Neutrophil (primary cell): Measurements from ENCODE around the gene RUVBL2.
"Not testable (repeated sequence)": the region's sequence is repeated elsewhere in the genome, so short reads cannot be mapped to it uniquely, and the experiment has no call there.

ENCODE experiments used
- H3K27ac ChIP-seq: fragments of 200-600 bp; sonication (generic); 2 replicates; pipeline ENCODE4 v1.5.1; 2016; ENCODE audit warnings: mild to moderate bottlenecking, moderate library complexity
- H3K27me3 ChIP-seq: fragments of 200-600 bp; sonication (generic); 2 replicates; pipeline ENCODE4 v1.6.0; 2016; ENCODE audit warnings: mild to moderate bottlenecking
- H3K36me3 ChIP-seq: fragments of 200-600 bp; sonication (generic); 2 replicates; pipeline ENCODE4 v1.5.1; 2017
- H3K4me1 ChIP-seq, 2 experiments: fragments of 200-600 bp in 1 of 2; sonication (generic) in 1 of 2; 1 replicate in 1 of 2; 2 replicates in 1 of 2; pipeline versions ENCODE4 v1.5.1 to v1.6.1; 2013 to 2016; ENCODE audit warnings: low read depth in 1 of 2, low read length in 1 of 2, mild to moderate bottlenecking in 1 of 2, moderate library complexity in 1 of 2; ENCODE audit not compliant: control insufficient read depth in 1 of 2, insufficient read depth in 1 of 2
- H3K4me3 ChIP-seq, 2 experiments: fragments of 200-600 bp in 1 of 2; sonication (generic) in 1 of 2; 1 replicate in 1 of 2; 2 replicates in 1 of 2; pipeline ENCODE4 v1.5.1; 2013 to 2016; ENCODE audit warnings: low read depth in 1 of 2, low read length in 1 of 2, mild to moderate bottlenecking in 1 of 2, moderate library complexity in 1 of 2
- H3K9me3 ChIP-seq: fragments of 200-600 bp; sonication (generic); 2 replicates; pipeline ENCODE4 v1.5.1; 2016
- CTCF ChIP-seq: fragments of 200-600 bp; sonication (generic); IDR thresholded peaks from 2 replicates; pipeline ENCODE4 v1.5.1; 2016; ENCODE audit warnings: antibody characterized with exemption

RUVBL2 gene

DNA sequence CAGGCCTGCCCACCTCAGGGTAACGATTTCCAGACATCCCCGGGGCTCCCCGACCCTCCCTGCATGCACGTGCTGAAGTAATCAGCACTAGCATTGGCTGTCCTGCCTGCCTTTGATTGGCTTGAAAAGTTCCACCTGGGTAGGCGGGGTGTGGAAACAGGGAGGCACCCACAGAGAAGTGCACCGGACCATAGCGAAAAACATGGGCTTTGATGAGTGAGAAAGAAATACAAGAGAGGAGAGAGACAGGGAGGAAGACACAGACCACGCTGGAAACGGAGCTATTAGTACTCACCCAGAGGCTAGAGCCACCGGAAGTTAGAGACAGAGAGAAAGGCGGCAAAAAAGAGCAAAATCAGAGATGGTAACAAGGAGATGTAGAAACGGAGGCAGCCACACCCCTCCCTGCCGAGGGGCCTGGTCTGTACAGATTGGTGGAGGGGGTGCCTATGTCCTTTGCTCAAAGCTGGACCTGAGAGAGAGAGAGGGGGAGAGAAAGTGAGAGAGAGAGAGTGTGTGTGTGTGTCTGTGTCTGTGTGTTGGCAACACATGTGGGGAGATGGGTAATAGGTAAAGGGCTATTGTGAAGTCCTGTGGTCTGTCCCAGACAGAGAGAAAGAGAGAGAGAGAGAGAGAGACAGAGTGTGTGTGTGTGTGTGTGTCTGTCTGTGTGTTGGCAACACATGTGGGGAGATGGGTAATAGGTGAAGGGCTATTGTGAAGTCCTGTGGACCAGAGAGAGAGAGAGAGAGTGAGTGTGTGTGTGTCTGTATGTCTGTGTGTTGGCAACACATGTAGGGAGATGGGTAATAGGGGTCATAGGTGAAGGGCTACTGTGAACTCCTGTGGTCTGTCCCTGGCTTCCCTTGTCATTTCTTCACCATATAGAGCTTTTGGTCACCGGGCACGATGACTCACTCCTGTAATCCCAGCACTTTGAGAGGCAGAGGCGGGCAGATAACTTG lies 27.5 kb downstream of the RUVBL2 start:
- Histone ChIP-seq H3K27ac (no peak overlapping the region), H3K4me3 (no peak overlapping the region), H3K27me3 (peaks cover 57% of the 10 kb centered on the region), H3K36me3 (peaks cover 1% of the 10 kb centered on the region), H3K9me3 (no peaks in the 10 kb centered on the region), H3K4me1 (peaks cover 23% of the 10 kb centered on the region in 2 experiments)
- no peak for TF ChIP-seq CTCF

- no peaks in the 10 kb centered on the region for H3K36me3 ChIP-seq
- no peak overlapping the region for H3K4me3 ChIP-seq
- H3K27ac ChIP-seq = no peak overlapping the region
- H3K27me3 ChIP-seq = peaks cover 55% of the 10 kb centered on the region
- H3K9me3 ChIP-seq = no peaks in the 10 kb centered on the region
- H3K4me1 ChIP-seq = peaks cover 23% of the 10 kb centered on the region in 2 experiments
- TF ChIP-seq CTCF = no peak
Measured at GRCh38 chr19:49022116-49022515, 28.4 kb downstream of the RUVBL2 start.

DNA sequence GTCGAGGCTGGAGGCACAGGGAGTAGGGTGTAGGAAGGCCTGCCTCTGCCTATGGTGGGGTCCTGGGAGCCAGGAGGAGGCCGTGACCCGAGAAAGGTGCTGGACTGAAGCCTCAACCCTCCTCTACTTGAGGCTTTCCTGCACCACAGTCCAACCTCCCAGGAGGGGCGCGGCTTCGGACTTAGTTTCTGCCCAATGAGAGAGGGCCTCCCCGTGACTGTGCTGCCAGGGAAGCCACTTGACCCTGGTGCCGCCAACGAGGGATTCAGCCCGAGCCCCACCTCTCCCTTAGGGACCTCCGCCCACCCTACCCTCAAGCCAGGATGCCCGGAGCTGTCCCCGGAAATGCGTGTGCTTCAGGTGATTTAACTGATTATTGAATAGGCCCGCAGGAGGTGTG lies 30.5 kb downstream of the RUVBL2 start, which contains the start of gene CGB3:
Gene CGB3, minus strand, starts transcription at position 101 of the 400 bp plus-strand sequence. CDS start 362 bp downstream, outside the sequence.
- H3K36me3 ChIP-seq, H3K4me1 ChIP-seq, H3K4me3 ChIP-seq: not testable (repeated sequence)

DNA sequence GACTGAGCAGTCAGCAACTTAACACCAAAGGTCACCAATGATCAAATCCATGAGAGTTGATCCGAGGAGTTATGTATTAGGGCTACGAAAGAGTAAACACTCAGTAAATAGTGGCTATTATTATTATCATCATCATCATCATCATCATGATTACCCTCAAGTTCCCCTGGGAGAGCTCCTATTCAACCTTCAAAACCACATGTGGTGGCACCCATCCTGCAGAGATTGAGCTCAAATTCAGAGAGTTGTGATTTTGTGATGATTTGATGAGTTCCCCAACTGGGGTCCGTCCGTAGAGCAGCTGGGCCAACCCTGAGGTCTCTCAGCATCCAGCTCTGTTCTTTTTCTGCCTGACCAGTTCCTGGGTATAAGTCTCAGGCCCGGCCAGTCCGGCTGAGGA lies 31.4 kb downstream of the RUVBL2 start:
- H3K36me3 ChIP-seq, H3K27ac ChIP-seq, H3K9me3 ChIP-seq, H3K4me1 ChIP-seq, H3K4me3 ChIP-seq: not testable (repeated sequence)
- H3K27me3 ChIP-seq = peaks cover 26% of the 10 kb centered on the region

More for the DNA sequence above, 30.5 kb downstream of the RUVBL2 start, which contains the start of gene CGB3:
- not testable (repeated sequence) for H3K27ac ChIP-seq, H3K9me3 ChIP-seq
- H3K27me3 ChIP-seq = peaks cover 34% of the 10 kb centered on the region

GRCh38 chr19:49025599-49025998 lies 31.9 kb downstream of the RUVBL2 start:
- H3K4me1 ChIP-seq, H3K9me3 ChIP-seq, H3K4me3 ChIP-seq, H3K36me3 ChIP-seq, H3K27ac ChIP-seq: not testable (repeated sequence)
- peaks cover 20% of the 10 kb centered on the region for H3K27me3 ChIP-seq

GRCh38 chr19:49028686-49029085 lies 35.0 kb downstream of the RUVBL2 start:
- H3K9me3 ChIP-seq, H3K4me3 ChIP-seq, H3K4me1 ChIP-seq, H3K36me3 ChIP-seq, H3K27me3 ChIP-seq, H3K27ac ChIP-seq: not testable (repeated sequence)

DNA sequence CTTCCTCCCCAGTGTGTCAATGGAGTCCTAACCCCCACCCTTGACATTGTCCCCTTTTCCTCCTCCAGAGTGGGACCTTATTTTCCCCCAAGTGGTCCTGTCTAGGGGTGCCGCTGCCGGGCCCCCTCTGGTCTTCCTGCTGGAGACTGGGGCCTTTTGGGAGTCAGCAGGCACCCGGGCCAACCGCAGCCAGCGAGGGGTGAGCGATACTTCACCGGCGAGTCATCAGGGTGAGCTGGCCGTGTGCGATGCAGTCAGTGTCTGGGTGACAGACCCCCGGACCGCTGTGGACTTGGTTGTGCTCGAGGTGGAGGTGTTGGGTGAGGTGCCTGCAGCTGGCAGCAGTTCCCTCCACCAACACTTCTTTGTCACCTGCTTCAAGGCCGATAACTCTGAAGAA lies 36.1 kb downstream of the RUVBL2 start:
- H3K36me3 ChIP-seq, H3K9me3 ChIP-seq, H3K27me3 ChIP-seq, H3K4me3 ChIP-seq, H3K27ac ChIP-seq, H3K4me1 ChIP-seq: not testable (repeated sequence)

DNA sequence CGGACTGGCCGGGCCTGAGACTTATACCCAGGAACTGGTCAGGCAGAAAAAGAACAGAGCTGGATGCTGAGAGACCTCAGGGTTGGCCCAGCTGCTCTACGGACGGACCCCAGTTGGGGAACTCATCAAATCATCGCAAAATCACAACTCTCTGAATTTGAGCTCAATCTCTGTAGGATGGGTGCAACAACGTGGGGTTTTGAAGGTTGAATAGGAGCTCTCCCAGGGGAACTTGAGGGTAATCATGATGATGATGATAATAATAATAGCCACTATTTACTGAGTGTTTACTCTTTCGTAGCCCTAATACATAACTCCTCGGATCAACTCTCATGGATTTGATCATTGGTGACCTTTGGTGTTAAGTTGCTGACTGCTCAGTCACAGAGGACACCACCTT lies 36.6 kb downstream of the RUVBL2 start:
- H3K9me3 ChIP-seq, H3K27me3 ChIP-seq, H3K36me3 ChIP-seq, H3K4me1 ChIP-seq, H3K4me3 ChIP-seq, H3K27ac ChIP-seq: not testable (repeated sequence)

DNA sequence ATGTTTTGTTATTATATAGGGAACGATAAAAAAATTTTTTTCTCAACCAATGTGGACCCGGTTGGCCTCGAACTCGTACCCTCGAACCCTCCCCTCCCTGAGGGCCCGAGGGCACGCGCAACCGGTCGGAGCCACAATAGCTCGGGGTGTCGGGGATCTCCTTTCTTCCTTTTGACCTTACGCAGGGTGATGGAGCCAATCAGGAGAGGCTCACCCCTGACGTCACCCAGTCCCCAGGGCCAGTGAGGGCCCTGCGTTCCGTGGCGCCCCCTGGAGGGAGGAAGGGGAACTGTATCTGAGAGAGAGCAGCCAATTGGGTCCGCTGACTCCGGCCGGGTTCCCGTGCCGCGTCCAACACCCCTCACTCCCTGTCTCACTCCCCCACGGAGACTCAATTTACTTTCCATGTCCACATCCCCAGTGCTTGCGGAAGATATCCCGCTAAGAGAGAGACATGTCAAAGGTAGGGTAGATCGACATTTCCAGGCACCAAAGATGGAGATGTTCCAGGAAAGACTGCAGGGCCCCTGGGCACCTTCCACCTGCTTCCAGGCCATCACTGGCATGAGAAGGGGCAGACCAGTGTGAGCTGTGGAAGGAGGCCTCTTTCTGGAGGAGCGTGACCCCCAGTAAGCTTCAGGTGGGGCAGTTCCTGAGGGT lies 38.1 kb downstream of the RUVBL2 start, which contains the start of gene CGB2:
Gene CGB2, plus strand, starts transcription at position 249 of the 660 bp plus-strand sequence. Its CDS starts 206 bp downstream, at position 455.
- H3K27me3 ChIP-seq, H3K9me3 ChIP-seq: not testable (repeated sequence)

DNA sequence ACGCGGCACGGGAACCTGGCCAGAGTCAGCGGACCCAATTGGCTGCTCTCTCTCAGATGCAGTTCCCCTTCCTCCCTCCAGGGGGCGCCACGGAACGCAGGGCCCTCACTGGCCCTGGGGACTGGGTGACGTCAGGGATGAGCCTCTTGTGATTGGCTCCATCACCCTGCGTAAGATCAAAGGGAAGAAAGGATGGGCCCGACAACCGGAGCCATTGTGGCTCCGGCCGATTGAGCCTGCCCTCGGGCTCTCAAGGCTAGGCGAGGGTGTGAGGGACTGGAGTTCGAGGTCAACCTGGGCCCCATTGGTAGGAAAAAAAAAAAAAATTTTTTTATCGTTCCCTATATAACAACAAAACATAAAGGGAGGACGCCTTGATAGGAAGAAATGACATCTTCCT lies 43.1 kb downstream of the RUVBL2 start, which contains the start of gene CGB1:
Gene CGB1, minus strand, starts transcription at position 81 of the 400 bp plus-strand sequence. CDS start 184 bp downstream, outside the sequence.
- H3K4me1 ChIP-seq, H3K27ac ChIP-seq, H3K27me3 ChIP-seq: not testable (repeated sequence)

More for the DNA sequence above, 38.1 kb downstream of the RUVBL2 start, which contains the start of gene CGB2:
- not testable (repeated sequence) for H3K36me3 ChIP-seq, H3K27ac ChIP-seq, H3K4me3 ChIP-seq, H3K4me1 ChIP-seq

DNA sequence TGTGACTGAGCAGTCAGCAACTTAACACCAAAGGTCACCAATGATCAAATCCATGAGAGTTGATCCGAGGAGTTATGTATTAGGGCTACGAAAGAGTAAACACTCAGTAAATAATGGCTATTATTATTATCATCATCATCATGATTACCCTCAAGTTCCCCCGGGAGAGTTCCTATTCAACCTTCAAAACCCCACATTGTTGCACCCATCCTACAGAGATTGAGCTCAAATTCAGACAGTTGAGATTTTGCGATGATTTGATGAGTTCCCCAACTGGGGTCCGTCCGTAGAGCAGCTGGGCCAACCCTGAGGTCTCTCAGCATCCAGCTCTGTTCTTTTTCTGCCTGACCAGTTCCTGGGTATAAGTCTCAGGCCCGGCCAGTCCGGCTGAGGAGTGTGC lies 44.4 kb downstream of the RUVBL2 start:
- H3K36me3 ChIP-seq, H3K27ac ChIP-seq, H3K4me3 ChIP-seq, H3K4me1 ChIP-seq, H3K9me3 ChIP-seq, H3K27me3 ChIP-seq: not testable (repeated sequence)

More for the DNA sequence above, 43.1 kb downstream of the RUVBL2 start, which contains the start of gene CGB1:
- not testable (repeated sequence) for H3K9me3 ChIP-seq, H3K36me3 ChIP-seq, H3K4me3 ChIP-seq
